ENCODE data around the gene CLMN. TPM values are rescaled to one million over a fixed set of nuclear protein-coding genes. Genes with fewer than 3 reads are reported as not detected.

CLMN gene
- total and polyA plus RNA-seq, 2 experiments from 2014 or later = 15.7 to 40.0 TPM

- Histone ChIP-seq H3K4me1 (ENCODE audit: insufficient read depth) (peaks cover 4% of the 10 kb centered on the region), H3K27me3 (no peaks in the 10 kb centered on the region), H3K27ac (no peak overlapping the region), H3K9me3 (ENCODE audit: low read depth) (no peaks in the 10 kb centered on the region), H3K79me2 (peaks cover 3% of the 10 kb centered on the region), H3K4me2 (no peak overlapping the region), H3K36me3 (replicated peaks; ENCODE audit: insufficient read depth, low read depth) (no peaks in the 10 kb centered on the region), H4K20me1 (ENCODE audit: insufficient read depth, poor library complexity, severe bottlenecking) (no peaks in the 10 kb centered on the region), H2AFZ (no peak overlapping the region), H3K9me2 (replicated peaks; ENCODE audit: insufficient read depth) (no peaks in the 10 kb centered on the region), H3K4me3 (no peak overlapping the region)
- no peak for DNase-seq (ENCODE audit: low spot score)
- TF ChIP-seq EZH2 (IDR thresholded peaks at IDR 0.05; ENCODE audit: borderline replicate concordance) (no peak), EZH2phosphoT487 (IDR thresholded peaks at IDR 0.05; ENCODE audit: low read depth, severe bottlenecking, unreplicated experiment) (no peak), CTCF (IDR thresholded peaks at IDR 0.05; ENCODE audit: poor library complexity) (no peak)
- WGBS (ENCODE audit: low lambda C conversion rate, missing lambda C conversion rate) = 66% methylated on average over 12 of the region's 12 CpGs
These were observed 60.7 kb downstream of the CLMN start for GRCh38 chr14:95258754-95259593.

- Histone ChIP-seq H3K4me2 (no peak overlapping the region), H3K4me1 (ENCODE audit: insufficient read depth) (peaks cover 4% of the 10 kb centered on the region), H3K27me3 (no peaks in the 10 kb centered on the region), H3K4me3 (no peak overlapping the region), H2AFZ (no peak overlapping the region), H4K20me1 (ENCODE audit: insufficient read depth, poor library complexity, severe bottlenecking) (no peaks in the 10 kb centered on the region), H3K27ac (no peak overlapping the region), H3K79me2 (peaks cover 3% of the 10 kb centered on the region), H3K36me3 (replicated peaks; ENCODE audit: insufficient read depth, low read depth) (no peaks in the 10 kb centered on the region), H3K9me2 (replicated peaks; ENCODE audit: insufficient read depth) (no peaks in the 10 kb centered on the region), H3K9me3 (ENCODE audit: low read depth) (no peaks in the 10 kb centered on the region)
- WGBS (ENCODE audit: low lambda C conversion rate, missing lambda C conversion rate) = 96% methylated on average over 2 of the region's 2 CpGs
- TF ChIP-seq CTCF (IDR thresholded peaks at IDR 0.05; ENCODE audit: poor library complexity) = no peak
- no peak for DNase-seq (ENCODE audit: low spot score)
These were observed 61.6 kb downstream of the CLMN start for GRCh38 chr14:95258156-95258555.

GRCh38 chr14:95257521-95257920 is 62.2 kb downstream of the CLMN start:
- H3K9me3 ChIP-seq (ENCODE audit: low read depth) = no peaks in the 10 kb centered on the region
- WGBS (ENCODE audit: low lambda C conversion rate, missing lambda C conversion rate) = 90% methylated on average over 11 of the region's 11 CpGs
- H3K27ac ChIP-seq = no peak overlapping the region
- H3K79me2 ChIP-seq = no peaks in the 10 kb centered on the region
- H3K27me3 ChIP-seq = no peaks in the 10 kb centered on the region
- no peaks in the 10 kb centered on the region for H3K36me3 ChIP-seq (replicated peaks; ENCODE audit: insufficient read depth, low read depth)
- H4K20me1 ChIP-seq (ENCODE audit: insufficient read depth, poor library complexity, severe bottlenecking) = no peaks in the 10 kb centered on the region
- H2AFZ ChIP-seq = no peak overlapping the region
- H3K9me2 ChIP-seq (replicated peaks; ENCODE audit: insufficient read depth) = no peaks in the 10 kb centered on the region
- H3K4me2 ChIP-seq = no peak overlapping the region
- H3K4me1 ChIP-seq (ENCODE audit: insufficient read depth) = peaks cover 4% of the 10 kb centered on the region
- no peak overlapping the region for H3K4me3 ChIP-seq
- no peak for DNase-seq (ENCODE audit: low spot score)
- TF ChIP-seq EZH2 (IDR thresholded peaks at IDR 0.05; ENCODE audit: borderline replicate concordance) (no peak), CTCF (IDR thresholded peaks at IDR 0.05; ENCODE audit: poor library complexity) (no peak), EZH2phosphoT487 (IDR thresholded peaks at IDR 0.05; ENCODE audit: low read depth, severe bottlenecking, unreplicated experiment) (no peak)
